Thyroid gland (tissue), 4 donors: Measurements from ENCODE around the gene MRPL4.

Source experiments
- CTCF ChIP-seq, 6 experiments: fragments of 200-600 bp in 3 of 6; fragments of 450-650 bp in 3 of 6; sonication (generic) in 3 of 6; IDR thresholded peaks; one replicate each; pipeline ENCODE4 v1.5.1; 2016 to 2019; ENCODE audit warnings: antibody characterized with exemption in 6 of 6, mild to moderate bottlenecking in 2 of 6, inconsistent platforms in 1 of 6, moderate library complexity in 1 of 6
- POLR2A ChIP-seq, 2 donors: fragments of 450-650 bp; IDR thresholded peaks; one replicate each; pipeline ENCODE4 v1.6.1; 2017; ENCODE audit warnings: antibody characterized with exemption in 2 of 2, mild to moderate bottlenecking in 2 of 2, moderate library complexity in 1 of 2

- TF ChIP-seq POLR2A (IDR thresholded peaks at IDR 0.05) (no peak), CTCF (IDR thresholded peaks at IDR 0.05) (no peak)
These were observed 16.1 kb downstream of the MRPL4 start for GRCh38 chr19:10268071-10268470.
